Liver (tissue), 9 donors: ENCODE data around the gene CTNNA1. TPM values are rescaled to one million over a fixed set of nuclear protein-coding genes. Genes with fewer than 3 reads are reported as not detected.

Experiments
- DNase-seq: peaks from one replicate; pipeline ENCODE4 v3.0.0-alpha.2; 2017; ENCODE audit warnings: low spot score
- H3K27ac ChIP-seq, 2 donors: one replicate each; pipeline ENCODE4 v1.7.0; 2013; ENCODE audit warnings: inconsistent platforms in 2 of 2, low read length in 2 of 2, control low read depth in 1 of 2, low read depth in 1 of 2, mild to moderate bottlenecking in 1 of 2
- H3K27me3 ChIP-seq, 4 donors: one replicate each; pipeline versions ENCODE4 v1.6.1 to v1.7.0; 2013; ENCODE audit warnings: low read length in 3 of 4, inconsistent platforms in 1 of 4, mild to moderate bottlenecking in 1 of 4, moderate library complexity in 1 of 4; ENCODE audit not compliant: control insufficient read depth in 4 of 4, insufficient read depth in 4 of 4
- H3K36me3 ChIP-seq, 4 donors: one replicate each; pipeline versions ENCODE4 v1.6.1 to v1.7.0; 2013; ENCODE audit warnings: low read length in 3 of 4, mild to moderate bottlenecking in 3 of 4, low read depth in 1 of 4, moderate library complexity in 1 of 4; ENCODE audit not compliant: control insufficient read depth in 4 of 4, insufficient read depth in 3 of 4
- H3K4me1 ChIP-seq, 4 donors: one replicate each; pipeline versions ENCODE4 v1.6.1 to v1.7.0; 2013; ENCODE audit warnings: low read length in 3 of 4, mild to moderate bottlenecking in 3 of 4, moderate library complexity in 1 of 4; ENCODE audit not compliant: control insufficient read depth in 4 of 4, insufficient read depth in 4 of 4
- H3K4me3 ChIP-seq, 3 donors: one replicate each; pipeline versions ENCODE4 v1.6.1 to v1.7.0; 2013; ENCODE audit warnings: low read length in 3 of 3, control low read depth in 1 of 3, low read depth in 1 of 3, mild to moderate bottlenecking in 1 of 3
- H3K9ac ChIP-seq, 2 donors: one replicate each; pipeline ENCODE4 v1.7.0; 2013; ENCODE audit warnings: low read length in 2 of 2, mild to moderate bottlenecking in 2 of 2, moderate library complexity in 2 of 2, control low read depth in 1 of 2, low read depth in 1 of 2
- H3K9me3 ChIP-seq, 4 donors: one replicate each; pipeline versions ENCODE4 v1.6.1 to v1.7.0; 2013; ENCODE audit warnings: low read length in 3 of 4; ENCODE audit not compliant: control insufficient read depth in 4 of 4
- ATF3 ChIP-seq: IDR thresholded peaks from 2 replicates; pipeline ENCODE4 v1.6.1; 2016; ENCODE audit warnings: antibody characterized with exemption
- EGR1 ChIP-seq, 2 donors: IDR thresholded peaks; 2 replicates each; pipeline ENCODE4 v1.6.1; 2016 to 2018; ENCODE audit warnings: antibody characterized with exemption in 2 of 2, low read depth in 2 of 2
- FOXA1 ChIP-seq: IDR thresholded peaks from 2 replicates; pipeline ENCODE4 v1.6.1; 2016; ENCODE audit warnings: antibody characterized with exemption
- FOXA2 ChIP-seq: IDR thresholded peaks from 2 replicates; pipeline ENCODE4 v1.6.1; 2016; ENCODE audit warnings: antibody characterized with exemption
- HNF4A ChIP-seq, 2 donors: conservative IDR thresholded peaks; 2 replicates each; pipeline ENCODE4 v1.6.1; 2016; ENCODE audit warnings: antibody characterized with exemption in 2 of 2, mild to moderate bottlenecking in 2 of 2
- HNF4G ChIP-seq: IDR thresholded peaks from 2 replicates; pipeline ENCODE4 v1.6.1; 2016; ENCODE audit warnings: antibody characterized with exemption
- NR2F2 ChIP-seq: IDR thresholded peaks from 2 replicates; pipeline ENCODE4 v1.6.1; 2016; ENCODE audit warnings: antibody characterized with exemption
- SP1 ChIP-seq: IDR thresholded peaks from 2 replicates; pipeline ENCODE4 v1.6.1; 2018; ENCODE audit warnings: antibody characterized with exemption, mild to moderate bottlenecking
- TAF1 ChIP-seq: conservative IDR thresholded peaks from 2 replicates; pipeline ENCODE4 v1.6.1; 2016; ENCODE audit warnings: antibody characterized with exemption, mild to moderate bottlenecking
- YY1 ChIP-seq: IDR thresholded peaks from 2 replicates; pipeline ENCODE4 v1.6.1; 2016; ENCODE audit warnings: antibody characterized with exemption, mild to moderate bottlenecking
- WGBS: extraction: QIAGEN DNeasy Blood & Tissue Kit; methylation state at CpG from one replicate; pipeline ENCODE4 v1.1.7; 2013; 5-methylcytosine and 5-hydroxymethylcytosine counted together
- polyA plus RNA-seq, 2 donors: library from polyadenylated mRNA; stranded (reverse) in 1 of 2; unstranded in 1 of 2; fragments of 200-250 nt in 1 of 2; fragments of >200 nt in 1 of 2; fragmentation: Nextera tagmentation in 1 of 2; extraction: Ambion mirVana in 1 of 2; gene quantifications; one replicate each; pipeline versions ENCODE4 v1.2.1 to v1.2.3, GENCODE V29; 2013 to 2015
- total RNA-seq, 2 donors: library from RNA; depleted of rRNA; stranded (reverse); fragments of >200 nt; gene quantifications; one replicate each; pipeline ENCODE4 v1.2.3, GENCODE V29; 2014
- TF ChIP-seq, protein P1 (sequence below): IDR thresholded peaks from 2 replicates; pipeline ENCODE4 v1.6.1; 2016; ENCODE audit warnings: antibody characterized with exemption
- TF ChIP-seq, protein P2 (sequence below): IDR thresholded peaks from 2 replicates; pipeline ENCODE4 v1.6.1; 2016; ENCODE audit warnings: antibody characterized with exemption
- TF ChIP-seq, protein P3 (sequence below): fragments of 150-350 bp; IDR thresholded peaks from 2 replicates; pipeline ENCODE4 v1.5.1; 2017; ENCODE audit warnings: improper control_type of control experiment, low read depth, low read length; ENCODE audit not compliant: missing input control
- donor health status: healthy.
- donor health status: healthy.
- donor health status: healthy.
- donor health status: healthy.
- donor health status: healthy.

CTNNA1 gene
- total and polyA plus RNA-seq, 4 donors = 39.9 to 150 (median 103) TPM

- H3K36me3 ChIP-seq = peaks cover 2 to 16% (median 7%) of the 10 kb centered on the region in 4 donors
- H3K4me3 ChIP-seq = no peak overlapping the region
- H3K27me3 ChIP-seq = no peaks in the 10 kb centered on the region
- H3K4me1 ChIP-seq = no peaks in the 10 kb centered on the region
- no peak overlapping the region for H3K27ac ChIP-seq
- H3K9me3 ChIP-seq = no peaks in the 10 kb centered on the region
- no peak for DNase-seq
- WGBS = 94% methylated on average over 23 of the region's 23 CpGs
- TF ChIP-seq, protein P1, sequence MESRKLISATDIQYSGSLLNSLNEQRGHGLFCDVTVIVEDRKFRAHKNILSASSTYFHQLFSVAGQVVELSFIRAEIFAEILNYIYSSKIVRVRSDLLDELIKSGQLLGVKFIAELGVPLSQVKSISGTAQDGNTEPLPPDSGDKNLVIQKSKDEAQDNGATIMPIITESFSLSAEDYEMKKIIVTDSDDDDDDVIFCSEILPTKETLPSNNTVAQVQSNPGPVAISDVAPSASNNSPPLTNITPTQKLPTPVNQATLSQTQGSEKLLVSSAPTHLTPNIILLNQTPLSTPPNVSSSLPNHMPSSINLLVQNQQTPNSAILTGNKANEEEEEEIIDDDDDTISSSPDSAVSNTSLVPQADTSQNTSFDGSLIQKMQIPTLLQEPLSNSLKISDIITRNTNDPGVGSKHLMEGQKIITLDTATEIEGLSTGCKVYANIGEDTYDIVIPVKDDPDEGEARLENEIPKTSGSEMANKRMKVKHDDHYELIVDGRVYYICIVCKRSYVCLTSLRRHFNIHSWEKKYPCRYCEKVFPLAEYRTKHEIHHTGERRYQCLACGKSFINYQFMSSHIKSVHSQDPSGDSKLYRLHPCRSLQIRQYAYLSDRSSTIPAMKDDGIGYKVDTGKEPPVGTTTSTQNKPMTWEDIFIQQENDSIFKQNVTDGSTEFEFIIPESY = no peak
- no peak for TF ChIP-seq FOXA1
- TF ChIP-seq HNF4A (conservative IDR thresholded peaks at IDR 0.05) = no peak
- TF ChIP-seq, protein P2, sequence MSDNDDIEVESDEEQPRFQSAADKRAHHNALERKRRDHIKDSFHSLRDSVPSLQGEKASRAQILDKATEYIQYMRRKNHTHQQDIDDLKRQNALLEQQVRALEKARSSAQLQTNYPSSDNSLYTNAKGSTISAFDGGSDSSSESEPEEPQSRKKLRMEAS = no peak
- TF ChIP-seq SP1 = no peak
- TF ChIP-seq HNF4G = no peak
- TF ChIP-seq, protein P3, sequence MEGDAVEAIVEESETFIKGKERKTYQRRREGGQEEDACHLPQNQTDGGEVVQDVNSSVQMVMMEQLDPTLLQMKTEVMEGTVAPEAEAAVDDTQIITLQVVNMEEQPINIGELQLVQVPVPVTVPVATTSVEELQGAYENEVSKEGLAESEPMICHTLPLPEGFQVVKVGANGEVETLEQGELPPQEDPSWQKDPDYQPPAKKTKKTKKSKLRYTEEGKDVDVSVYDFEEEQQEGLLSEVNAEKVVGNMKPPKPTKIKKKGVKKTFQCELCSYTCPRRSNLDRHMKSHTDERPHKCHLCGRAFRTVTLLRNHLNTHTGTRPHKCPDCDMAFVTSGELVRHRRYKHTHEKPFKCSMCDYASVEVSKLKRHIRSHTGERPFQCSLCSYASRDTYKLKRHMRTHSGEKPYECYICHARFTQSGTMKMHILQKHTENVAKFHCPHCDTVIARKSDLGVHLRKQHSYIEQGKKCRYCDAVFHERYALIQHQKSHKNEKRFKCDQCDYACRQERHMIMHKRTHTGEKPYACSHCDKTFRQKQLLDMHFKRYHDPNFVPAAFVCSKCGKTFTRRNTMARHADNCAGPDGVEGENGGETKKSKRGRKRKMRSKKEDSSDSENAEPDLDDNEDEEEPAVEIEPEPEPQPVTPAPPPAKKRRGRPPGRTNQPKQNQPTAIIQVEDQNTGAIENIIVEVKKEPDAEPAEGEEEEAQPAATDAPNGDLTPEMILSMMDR = no peak
- no peak for TF ChIP-seq NR2F2
- no peak for TF ChIP-seq EGR1 (IDR thresholded peaks at IDR 0.05; ENCODE audit: low read depth in 2 of 2)
- no peak for TF ChIP-seq TAF1
- TF ChIP-seq FOXA2 = no peak
- H3K9ac ChIP-seq = no peak overlapping the region
Measured at GRCh38 chr5:138945421-138946240, 192.4 kb downstream of the CTNNA1 start.

GRCh38 chr5:138946241-138946623, 193.0 kb downstream of the CTNNA1 start:
- H3K4me1 ChIP-seq = no peaks in the 10 kb centered on the region
- no peak overlapping the region for H3K9ac ChIP-seq
- no peak for DNase-seq
- no peaks in the 10 kb centered on the region for H3K9me3 ChIP-seq
- no peak overlapping the region for H3K27ac ChIP-seq
- H3K27me3 ChIP-seq = no peaks in the 10 kb centered on the region
- peaks cover 2 to 16% (median 7%) of the 10 kb centered on the region in 4 donors for H3K36me3 ChIP-seq
- TF ChIP-seq HNF4G (no peak), YY1 (no peak), ATF3 (no peak), FOXA2 (no peak)
- TF ChIP-seq, protein P3 = no peak
- TF ChIP-seq, protein P2 = no peak
- TF ChIP-seq, protein P1 = no peak
- H3K4me3 ChIP-seq = no peak overlapping the region
- WGBS = 95% methylated on average over 8 of the region's 8 CpGs
